GM10847 (cell line): ENCODE data around the gene MYH2.

Experiments used
- POLR2A ChIP-seq: IDR thresholded peaks from 2 replicates; pipeline ENCODE4 v1.6.1; 2011; ENCODE audit not compliant: insufficient read length; ENCODE audit errors: extremely low read depth

Gene MYH2

GRCh38 chr17:10549096-10549842, at the start of gene MYH2:
Gene MYH2, minus strand, starts transcription at chr17:10549658. Its CDS starts 1,738 bp downstream, at chr17:10547920.
- no peak for TF ChIP-seq POLR2A

DNA sequence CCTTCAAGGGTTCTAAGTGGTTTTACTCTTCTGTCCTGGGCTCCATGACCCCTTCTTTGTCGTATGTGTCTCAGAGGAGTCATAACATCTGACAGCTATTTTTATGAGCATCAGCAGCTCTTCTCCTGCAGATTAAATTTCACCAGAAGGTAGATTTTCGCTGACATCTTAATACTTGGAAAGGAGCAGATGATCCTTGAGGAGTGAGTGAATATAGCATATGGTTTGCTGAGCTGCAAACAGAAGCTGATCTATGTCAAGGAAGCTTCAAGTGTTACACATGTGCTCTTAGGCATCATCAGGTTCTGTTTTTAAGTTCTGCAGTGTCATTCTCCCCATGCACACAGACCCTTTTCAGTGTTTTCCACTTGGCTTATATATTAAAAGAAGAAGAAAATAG, 49.2 kb upstream of the MYH2 start:
- no peak for TF ChIP-seq POLR2A

GRCh38 chr17:10589553-10590145, 40.2 kb upstream of the MYH2 start:
- TF ChIP-seq POLR2A, result no peak

- TF ChIP-seq POLR2A, result no peak
Measured at GRCh38 chr17:10585529-10585928, 36.1 kb upstream of the MYH2 start.

- TF ChIP-seq POLR2A, result no peak
Measured at GRCh38 chr17:10583834-10584233, 34.4 kb upstream of the MYH2 start.

GRCh38 chr17:10579270-10579669, 29.8 kb upstream of the MYH2 start:
- TF ChIP-seq POLR2A, result no peak

- TF ChIP-seq POLR2A, result no peak
Measured at GRCh38 chr17:10574324-10574723, 24.9 kb upstream of the MYH2 start.

DNA sequence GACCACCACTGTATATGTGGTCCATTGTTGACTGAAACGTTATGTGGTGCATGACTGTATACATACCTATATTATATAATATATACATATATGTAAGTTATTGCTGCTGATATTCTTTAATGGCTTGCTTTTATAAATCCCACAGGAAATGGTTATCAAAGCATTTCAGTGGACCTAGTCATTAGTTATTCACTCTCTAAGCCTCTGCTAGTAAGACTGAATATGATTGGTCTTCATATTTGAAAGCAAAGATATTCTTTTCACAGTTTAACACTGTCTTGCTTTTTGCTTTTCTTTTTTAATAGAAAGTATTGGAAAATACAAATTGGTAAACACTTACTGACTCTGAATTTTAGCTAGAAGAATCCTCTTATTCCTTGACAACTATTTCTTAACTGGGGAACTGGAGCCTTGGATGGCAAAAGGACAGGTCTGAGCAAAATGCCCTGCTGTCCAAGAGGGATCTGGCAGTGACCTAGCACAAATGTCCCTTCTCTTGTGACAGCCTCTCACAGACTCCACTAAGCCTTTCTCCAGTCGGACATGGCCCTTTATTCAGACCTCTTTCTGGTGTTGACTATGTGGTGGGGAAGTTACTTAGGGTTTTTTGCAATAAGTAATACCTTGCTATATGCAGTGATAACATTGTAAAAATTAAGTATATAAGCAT, 14.7 kb upstream of the MYH2 start:
- no peak for TF ChIP-seq POLR2A

DNA sequence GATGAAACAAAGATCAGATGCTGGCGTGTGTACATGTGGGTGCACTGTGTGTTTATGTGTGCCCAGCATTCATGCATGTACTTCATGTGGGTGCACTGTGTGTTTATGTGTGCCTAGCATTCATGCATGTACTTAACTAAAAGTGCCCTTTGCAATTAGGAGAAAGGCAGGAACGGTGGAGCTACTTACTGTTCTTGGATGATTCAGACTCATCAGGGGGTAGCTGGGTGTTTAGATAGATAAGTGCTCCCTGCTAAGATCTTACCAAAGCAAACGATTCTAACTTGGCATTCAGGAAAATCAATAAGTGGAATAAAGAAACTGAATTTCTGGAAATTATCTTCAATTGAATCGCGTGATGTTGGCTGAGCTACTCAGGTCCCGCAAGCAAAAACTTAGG, 8.6 kb upstream of the MYH2 start:
- TF ChIP-seq POLR2A, result no peak

DNA sequence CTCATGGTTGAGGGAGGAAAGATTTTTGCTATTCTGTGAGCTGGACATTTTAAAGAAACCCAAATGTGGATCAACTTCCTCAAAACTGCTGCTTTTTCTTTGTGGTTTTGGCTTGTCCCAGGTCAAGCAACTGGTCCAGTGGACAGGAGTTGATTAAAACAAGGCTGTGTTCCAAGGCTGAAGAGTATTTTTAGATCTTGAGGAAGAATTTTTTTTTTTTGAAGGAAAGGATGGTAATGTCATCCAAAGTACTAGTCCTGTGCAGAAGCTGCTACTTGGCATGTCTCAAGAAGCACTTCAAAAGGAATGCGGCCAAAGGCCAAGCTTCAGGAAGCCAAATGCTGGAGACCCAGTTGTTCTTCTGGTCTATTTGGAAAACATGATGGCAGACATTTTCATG, 8.0 kb upstream of the MYH2 start:
- no peak for TF ChIP-seq POLR2A

- no peak for TF ChIP-seq POLR2A
Measured at GRCh38 chr17:10556301-10557005, 7.0 kb upstream of the MYH2 start.

GRCh38 chr17:10550014-10550413, 556 bp upstream of the MYH2 start:
- TF ChIP-seq POLR2A, result no peak

DNA sequence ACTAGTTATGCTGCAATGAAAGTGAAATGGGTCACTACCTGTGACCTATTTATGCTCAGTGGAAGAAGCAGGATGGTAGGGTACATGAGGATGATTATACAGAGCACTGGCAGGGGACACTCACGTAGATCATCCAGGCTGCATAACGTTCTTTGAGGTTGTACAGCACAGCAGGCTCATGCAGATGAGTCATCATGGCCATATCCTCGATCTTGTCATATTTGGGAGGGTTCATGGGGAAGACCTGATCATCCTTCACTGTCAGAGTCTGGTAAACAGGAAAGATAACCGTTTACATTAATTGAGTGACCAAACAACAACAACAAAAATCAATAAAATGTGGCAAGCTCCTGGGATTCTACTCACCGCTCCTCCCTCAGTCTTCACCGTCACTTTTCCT, 2.1 kb downstream of the MYH2 start:
- TF ChIP-seq POLR2A, result no peak

DNA sequence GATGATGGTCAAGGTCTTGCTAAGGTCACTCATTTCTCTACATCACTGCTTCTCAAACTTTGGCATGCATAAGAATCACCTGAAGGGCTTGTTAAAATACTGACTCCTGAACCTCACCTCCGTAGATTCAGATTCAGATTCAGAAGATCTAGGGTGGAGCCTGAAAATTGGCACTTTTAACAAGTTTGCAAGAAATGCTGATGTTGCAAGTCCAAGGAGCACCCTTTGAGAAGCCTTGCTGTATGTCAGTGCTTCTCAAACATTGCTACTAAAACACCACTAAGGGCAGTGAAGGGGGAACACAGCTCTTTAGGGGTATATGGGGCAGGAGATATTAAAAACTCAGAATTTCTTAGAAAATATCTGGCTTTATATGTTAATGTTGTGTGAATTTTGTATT, 17.4 kb downstream of the MYH2 start:
- no peak for TF ChIP-seq POLR2A

DNA sequence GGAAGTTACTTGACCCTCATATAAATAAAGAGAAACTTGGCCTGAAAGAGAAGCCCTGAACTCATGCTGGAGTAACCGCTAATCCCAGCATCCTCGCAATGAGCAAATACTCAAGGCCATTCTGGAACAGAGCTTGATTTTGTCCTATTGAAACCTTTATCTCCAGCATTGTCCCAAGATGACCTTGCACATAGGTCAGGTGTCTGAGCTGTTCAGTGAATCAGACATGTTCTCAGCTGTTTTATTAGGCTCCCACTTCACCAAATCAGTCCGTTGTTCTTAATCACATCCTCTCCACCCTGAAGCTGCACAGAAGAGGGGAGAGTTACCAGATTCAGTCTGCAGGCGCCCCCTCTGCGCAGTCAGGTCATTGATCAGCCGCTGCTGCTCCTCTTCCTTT, 22.0 kb downstream of the MYH2 start:
- no peak for TF ChIP-seq POLR2A

DNA sequence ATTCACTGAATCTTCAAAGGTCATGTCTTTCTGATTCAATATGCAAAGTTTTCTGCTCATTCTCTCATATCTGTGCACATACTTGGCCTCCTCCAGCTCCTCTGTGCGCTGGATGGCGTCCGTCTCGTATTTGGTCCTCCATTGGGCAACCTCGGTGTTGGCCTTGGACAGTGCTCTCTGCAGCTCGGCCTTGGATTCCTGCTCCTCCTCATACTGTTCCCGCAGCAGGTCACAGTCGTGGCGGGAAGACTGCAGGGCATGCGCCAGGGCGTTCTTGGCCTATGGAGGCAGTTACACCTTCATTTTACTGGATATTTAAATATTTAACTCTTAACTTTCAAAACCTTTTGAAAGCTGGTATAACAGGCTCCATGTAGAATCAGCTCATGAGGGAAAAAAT, 22.9 kb downstream of the MYH2 start:
- no peak for TF ChIP-seq POLR2A
